Measurements from ENCODE around the gene GRXCR2.
A peak's percentile ranks its signal among the peaks of the same experiment; 100 is the strongest.

The GRXCR2 gene

DNA sequence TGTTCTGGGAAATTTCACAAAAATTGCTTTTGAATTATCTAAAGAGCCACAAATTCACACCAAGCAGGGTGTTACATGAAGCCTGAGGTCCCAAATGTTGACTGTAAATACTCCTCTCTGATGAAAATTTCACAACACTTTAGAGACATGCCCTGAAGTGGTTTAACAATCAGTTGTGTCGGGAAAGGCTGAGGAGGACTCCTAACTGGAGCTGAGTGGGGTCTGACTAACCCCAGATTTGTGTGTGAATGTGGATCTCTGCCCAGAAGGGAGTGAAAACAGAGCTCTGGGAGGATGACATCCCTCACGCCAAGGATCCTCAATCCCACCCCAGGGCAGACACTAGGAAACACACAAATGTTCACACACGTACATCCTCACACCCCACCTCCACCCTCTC is 31.1 kb upstream of the GRXCR2 start:
- no peak for ATAC-seq
- TF ChIP-seq CSDC2 (CRISPR knock-in tag; IDR thresholded peaks at IDR 0.05) (no peak), CSRNP3 (CRISPR knock-in tag; IDR thresholded peaks at IDR 0.05) (no peak), ZFP3 (CRISPR knock-in tag; IDR thresholded peaks at IDR 0.05) (no peak), BACH2 (CRISPR knock-in tag; IDR thresholded peaks at IDR 0.05; ENCODE audit: borderline replicate concordance) (no peak), TOX (CRISPR knock-in tag; IDR thresholded peaks at IDR 0.05; ENCODE audit: borderline replicate concordance) (no peak), ISL1 (CRISPR knock-in tag; IDR thresholded peaks at IDR 0.05) (no peak), PPARA (CRISPR knock-in tag; IDR thresholded peaks at IDR 0.05; ENCODE audit: borderline replicate concordance) (no peak), ZNF8 (CRISPR knock-in tag; IDR thresholded peaks at IDR 0.05) (no peak), OSR1 (CRISPR knock-in tag; IDR thresholded peaks at IDR 0.05) (no peak), ARNTL (CRISPR knock-in tag; IDR thresholded peaks at IDR 0.05; ENCODE audit: borderline replicate concordance, low read depth) (no peak), CREB5 (CRISPR knock-in tag; IDR thresholded peaks at IDR 0.05; ENCODE audit: low read depth) (no peak), SNAI2 (CRISPR knock-in tag; IDR thresholded peaks at IDR 0.05) (no peak), GLIS3 (CRISPR knock-in tag; IDR thresholded peaks at IDR 0.05) (no peak)

GRCh38 chr5:145903113-145903512 is 30.3 kb upstream of the GRXCR2 start:
- TF ChIP-seq, protein P1, sequence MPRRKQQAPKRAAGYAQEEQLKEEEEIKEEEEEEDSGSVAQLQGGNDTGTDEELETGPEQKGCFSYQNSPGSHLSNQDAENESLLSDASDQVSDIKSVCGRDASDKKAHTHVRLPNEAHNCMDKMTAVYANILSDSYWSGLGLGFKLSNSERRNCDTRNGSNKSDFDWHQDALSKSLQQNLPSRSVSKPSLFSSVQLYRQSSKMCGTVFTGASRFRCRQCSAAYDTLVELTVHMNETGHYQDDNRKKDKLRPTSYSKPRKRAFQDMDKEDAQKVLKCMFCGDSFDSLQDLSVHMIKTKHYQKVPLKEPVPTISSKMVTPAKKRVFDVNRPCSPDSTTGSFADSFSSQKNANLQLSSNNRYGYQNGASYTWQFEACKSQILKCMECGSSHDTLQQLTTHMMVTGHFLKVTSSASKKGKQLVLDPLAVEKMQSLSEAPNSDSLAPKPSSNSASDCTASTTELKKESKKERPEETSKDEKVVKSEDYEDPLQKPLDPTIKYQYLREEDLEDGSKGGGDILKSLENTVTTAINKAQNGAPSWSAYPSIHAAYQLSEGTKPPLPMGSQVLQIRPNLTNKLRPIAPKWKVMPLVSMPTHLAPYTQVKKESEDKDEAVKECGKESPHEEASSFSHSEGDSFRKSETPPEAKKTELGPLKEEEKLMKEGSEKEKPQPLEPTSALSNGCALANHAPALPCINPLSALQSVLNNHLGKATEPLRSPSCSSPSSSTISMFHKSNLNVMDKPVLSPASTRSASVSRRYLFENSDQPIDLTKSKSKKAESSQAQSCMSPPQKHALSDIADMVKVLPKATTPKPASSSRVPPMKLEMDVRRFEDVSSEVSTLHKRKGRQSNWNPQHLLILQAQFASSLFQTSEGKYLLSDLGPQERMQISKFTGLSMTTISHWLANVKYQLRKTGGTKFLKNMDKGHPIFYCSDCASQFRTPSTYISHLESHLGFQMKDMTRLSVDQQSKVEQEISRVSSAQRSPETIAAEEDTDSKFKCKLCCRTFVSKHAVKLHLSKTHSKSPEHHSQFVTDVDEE (CRISPR knock-in tag; IDR thresholded peaks at IDR 0.05): no peak
- TF ChIP-seq ZFP3 (CRISPR knock-in tag; IDR thresholded peaks at IDR 0.05) (no peak), ZNF8 (CRISPR knock-in tag; IDR thresholded peaks at IDR 0.05) (no peak), ZNF565 (CRISPR knock-in tag; conservative IDR thresholded peaks at IDR 0.05; ENCODE audit: low read depth) (no peak), ZC3H10 (CRISPR knock-in tag; IDR thresholded peaks at IDR 0.05) (no peak), CSRNP3 (CRISPR knock-in tag; IDR thresholded peaks at IDR 0.05) (no peak)
- TF ChIP-seq, protein P2, sequence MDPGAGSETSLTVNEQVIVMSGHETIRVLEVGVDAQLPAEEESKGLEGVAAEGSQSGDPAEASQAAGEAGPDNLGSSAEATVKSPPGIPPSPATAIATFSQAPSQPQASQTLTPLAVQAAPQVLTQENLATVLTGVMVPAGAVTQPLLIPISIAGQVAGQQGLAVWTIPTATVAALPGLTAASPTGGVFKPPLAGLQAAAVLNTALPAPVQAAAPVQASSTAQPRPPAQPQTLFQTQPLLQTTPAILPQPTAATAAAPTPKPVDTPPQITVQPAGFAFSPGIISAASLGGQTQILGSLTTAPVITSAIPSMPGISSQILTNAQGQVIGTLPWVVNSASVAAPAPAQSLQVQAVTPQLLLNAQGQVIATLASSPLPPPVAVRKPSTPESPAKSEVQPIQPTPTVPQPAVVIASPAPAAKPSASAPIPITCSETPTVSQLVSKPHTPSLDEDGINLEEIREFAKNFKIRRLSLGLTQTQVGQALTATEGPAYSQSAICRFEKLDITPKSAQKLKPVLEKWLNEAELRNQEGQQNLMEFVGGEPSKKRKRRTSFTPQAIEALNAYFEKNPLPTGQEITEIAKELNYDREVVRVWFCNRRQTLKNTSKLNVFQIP (CRISPR knock-in tag; IDR thresholded peaks at IDR 0.05; ENCODE audit: borderline replicate concordance, low read depth): no peak
- ATAC-seq: peak; percentile 76; the same call in 2 of the 3 replicates

DNA sequence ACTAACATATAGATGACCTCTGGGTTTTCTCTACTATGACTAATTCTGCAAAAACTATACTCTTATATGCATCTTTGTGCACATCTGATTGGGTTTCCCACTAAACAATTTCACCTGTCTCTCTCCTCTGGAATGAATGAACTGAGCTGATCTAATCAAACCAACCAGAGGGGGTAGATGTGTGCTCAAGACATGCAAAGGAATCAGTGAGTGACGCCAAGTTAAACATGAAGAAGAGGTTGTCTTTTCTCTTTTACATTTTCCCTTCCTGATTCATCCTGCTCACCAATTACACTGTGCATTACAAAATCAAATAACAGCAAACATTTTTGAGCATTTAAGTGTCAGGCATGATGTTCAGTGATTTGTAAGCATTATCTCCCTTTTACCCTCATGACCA is 29.6 kb upstream of the GRXCR2 start:
- no peak for ATAC-seq
- TF ChIP-seq, protein P1 (CRISPR knock-in tag; IDR thresholded peaks at IDR 0.05): no peak
- TF ChIP-seq BACH2 (CRISPR knock-in tag; IDR thresholded peaks at IDR 0.05; ENCODE audit: borderline replicate concordance) (no peak), ARNTL (CRISPR knock-in tag; IDR thresholded peaks at IDR 0.05; ENCODE audit: borderline replicate concordance, low read depth) (no peak), ZNF70 (CRISPR knock-in tag; IDR thresholded peaks at IDR 0.05) (no peak), ZC3H10 (CRISPR knock-in tag; IDR thresholded peaks at IDR 0.05) (no peak), CREB5 (CRISPR knock-in tag; IDR thresholded peaks at IDR 0.05; ENCODE audit: low read depth) (no peak), SNAI2 (CRISPR knock-in tag; IDR thresholded peaks at IDR 0.05) (no peak), ZFP30 (CRISPR knock-in tag; IDR thresholded peaks at IDR 0.05) (no peak), TCF4 (CRISPR knock-in tag; IDR thresholded peaks at IDR 0.05; ENCODE audit: borderline replicate concordance) (no peak), RARB (CRISPR knock-in tag; IDR thresholded peaks at IDR 0.05) (no peak), ZNF565 (CRISPR knock-in tag; conservative IDR thresholded peaks at IDR 0.05; ENCODE audit: low read depth) (no peak), ISL1 (CRISPR knock-in tag; IDR thresholded peaks at IDR 0.05) (no peak)
- TF ChIP-seq, protein P2 (CRISPR knock-in tag; IDR thresholded peaks at IDR 0.05; ENCODE audit: borderline replicate concordance, low read depth): no peak

Data from SK-N-SH treated with all-trans-retinoic acid at 6 μM for 48 hours (cell line).